Glutamatergic neuron (in vitro differentiated cells): ENCODE data around the gene AFF1. TPM values are rescaled to one million over a fixed set of nuclear protein-coding genes. Genes with fewer than 3 reads are reported as not detected.

Experiments used
- DNase-seq: peaks from one replicate; pipeline ENCODE4 v3.0.0; 2022
- H3K27ac Mint-ChIP-seq: one replicate; pipeline ENCODE4 v1.8.0; 2020; ENCODE audit warnings: mild to moderate bottlenecking, mixed read lengths, inconsistent platforms; ENCODE audit not compliant: unreplicated experiment
- H3K27me3 Mint-ChIP-seq: one replicate; pipeline ENCODE4 v1.8.0; 2020; ENCODE audit warnings: mild to moderate bottlenecking, moderate library complexity, mixed read lengths, inconsistent platforms; ENCODE audit not compliant: unreplicated experiment
- H3K36me3 Mint-ChIP-seq: one replicate; pipeline ENCODE4 v1.8.0; 2020; ENCODE audit warnings: mild to moderate bottlenecking, mixed read lengths, inconsistent platforms; ENCODE audit not compliant: unreplicated experiment
- H3K4me1 Mint-ChIP-seq: one replicate; pipeline ENCODE4 v1.8.0; 2020; ENCODE audit warnings: mild to moderate bottlenecking, low read depth, mixed read lengths, inconsistent platforms; ENCODE audit not compliant: unreplicated experiment
- H3K4me3 Mint-ChIP-seq: one replicate; pipeline ENCODE4 v1.8.0; 2020; ENCODE audit warnings: mild to moderate bottlenecking, mixed read lengths, inconsistent platforms; ENCODE audit not compliant: unreplicated experiment
- H3K9me3 Mint-ChIP-seq: one replicate; pipeline ENCODE4 v1.8.0; 2020; ENCODE audit warnings: mild to moderate bottlenecking, moderate library complexity, mixed read lengths, inconsistent platforms; ENCODE audit not compliant: unreplicated experiment
- total RNA-seq: library from RNA; stranded (reverse); fragmentation: NEBNext Ultra II Directional; extraction: Animal tissue kit (Norgen Biotek cat#: 25700); gene quantifications from one replicate; pipeline ENCODE4 v1.2.1, GENCODE V29; 2021; ENCODE audit not compliant: unreplicated experiment
- TF ChIP-seq, protein P1 (sequence below): fragments of 200-600 bp; sonication (generic); IDR thresholded peaks from one replicate; pipeline ENCODE4 v1.5.0; 2021; ENCODE audit not compliant: partially characterized antibody, unreplicated experiment

Gene AFF1
- total RNA-seq, 1 donor from 2014 or later, result 42.5 TPM

DNA sequence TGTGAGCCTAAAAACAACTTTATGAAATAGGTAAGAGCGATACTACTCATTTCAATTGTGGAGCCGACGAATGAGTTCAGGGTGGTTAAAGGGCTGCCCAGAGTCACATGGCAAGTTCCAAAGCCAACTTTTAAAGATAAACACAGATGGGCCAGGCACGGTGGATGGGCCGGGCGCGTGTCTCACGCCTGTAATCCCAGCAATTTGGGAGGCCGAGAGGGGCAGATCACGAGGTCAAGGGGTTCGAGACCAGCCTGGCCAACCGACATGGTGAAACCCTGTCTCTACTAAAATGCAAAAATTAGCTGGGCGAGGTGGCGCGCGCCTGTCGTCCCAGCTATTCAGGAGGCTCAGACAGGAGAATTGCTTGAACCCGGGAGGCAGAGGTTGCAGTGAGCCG is 41.7 kb upstream of the AFF1 start:
- Mint-ChIP-seq H3K27ac (no peak overlapping the region), H3K4me1 (no peaks in the 10 kb centered on the region), H3K4me3 (peak overlapping the region; percentile 91), H3K27me3 (no peaks in the 10 kb centered on the region), H3K36me3 (no peaks in the 10 kb centered on the region), H3K9me3 (no peaks in the 10 kb centered on the region)
- no peak for DNase-seq
- TF ChIP-seq, protein P1, sequence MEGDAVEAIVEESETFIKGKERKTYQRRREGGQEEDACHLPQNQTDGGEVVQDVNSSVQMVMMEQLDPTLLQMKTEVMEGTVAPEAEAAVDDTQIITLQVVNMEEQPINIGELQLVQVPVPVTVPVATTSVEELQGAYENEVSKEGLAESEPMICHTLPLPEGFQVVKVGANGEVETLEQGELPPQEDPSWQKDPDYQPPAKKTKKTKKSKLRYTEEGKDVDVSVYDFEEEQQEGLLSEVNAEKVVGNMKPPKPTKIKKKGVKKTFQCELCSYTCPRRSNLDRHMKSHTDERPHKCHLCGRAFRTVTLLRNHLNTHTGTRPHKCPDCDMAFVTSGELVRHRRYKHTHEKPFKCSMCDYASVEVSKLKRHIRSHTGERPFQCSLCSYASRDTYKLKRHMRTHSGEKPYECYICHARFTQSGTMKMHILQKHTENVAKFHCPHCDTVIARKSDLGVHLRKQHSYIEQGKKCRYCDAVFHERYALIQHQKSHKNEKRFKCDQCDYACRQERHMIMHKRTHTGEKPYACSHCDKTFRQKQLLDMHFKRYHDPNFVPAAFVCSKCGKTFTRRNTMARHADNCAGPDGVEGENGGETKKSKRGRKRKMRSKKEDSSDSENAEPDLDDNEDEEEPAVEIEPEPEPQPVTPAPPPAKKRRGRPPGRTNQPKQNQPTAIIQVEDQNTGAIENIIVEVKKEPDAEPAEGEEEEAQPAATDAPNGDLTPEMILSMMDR, result no peak

GRCh38 chr4:86894455-86894854 is 40.4 kb upstream of the AFF1 start:
- TF ChIP-seq, protein P1, result no peak
- H3K27ac Mint-ChIP-seq, result no peak overlapping the region

DNA sequence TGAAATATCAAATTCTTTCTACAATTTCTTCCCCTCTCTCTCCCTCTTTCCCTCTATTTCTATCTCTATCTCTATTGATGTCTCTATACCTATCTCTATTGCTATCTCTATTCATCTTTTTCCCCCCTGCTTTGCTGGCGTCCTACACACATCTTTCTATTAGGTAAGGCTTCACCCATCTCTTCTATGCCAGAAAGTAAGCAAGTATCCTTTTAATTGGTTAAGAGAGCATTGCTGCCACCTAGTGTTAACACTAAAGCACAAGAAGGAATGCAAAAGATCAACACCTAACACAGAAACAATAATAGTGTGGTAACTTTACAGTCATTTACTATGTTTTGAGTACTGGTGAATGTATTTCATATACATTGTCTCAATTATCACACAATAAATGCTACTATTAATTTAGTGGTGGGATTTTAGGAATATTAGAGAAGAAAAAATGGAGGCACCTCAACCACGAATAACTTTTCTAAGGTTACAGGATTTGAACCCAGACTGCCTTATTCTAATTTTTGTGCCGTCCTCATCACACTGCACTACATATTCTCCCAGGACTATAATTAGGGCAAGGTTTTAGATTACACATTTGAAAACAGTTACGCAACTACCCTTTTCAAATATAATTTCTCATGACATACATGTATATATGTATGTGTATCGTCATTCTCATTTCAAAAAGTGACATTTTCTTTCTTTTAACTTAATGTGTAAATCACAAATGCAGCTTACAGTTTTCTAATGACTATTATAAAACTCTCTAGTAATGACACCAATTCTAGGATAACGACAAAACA is 38.9 kb upstream of the AFF1 start:
- no peaks in the 10 kb centered on the region for H3K9me3 Mint-ChIP-seq
- TF ChIP-seq, protein P1, result peak; percentile 67
- H3K4me1 Mint-ChIP-seq, result no peaks in the 10 kb centered on the region
- no peak overlapping the region for H3K4me3 Mint-ChIP-seq
- peaks cover 1% of the 10 kb centered on the region for H3K27me3 Mint-ChIP-seq
- no peak overlapping the region for H3K27ac Mint-ChIP-seq
- DNase-seq, result no peak
- no peaks in the 10 kb centered on the region for H3K36me3 Mint-ChIP-seq

More at GRCh38 chr4:86894455-86894854, 40.4 kb upstream of the AFF1 start:
- H3K27me3 Mint-ChIP-seq, result peaks cover 1% of the 10 kb centered on the region
- no peak for DNase-seq
- H3K4me1 Mint-ChIP-seq, result no peaks in the 10 kb centered on the region
- no peaks in the 10 kb centered on the region for H3K36me3 Mint-ChIP-seq
- H3K9me3 Mint-ChIP-seq, result no peaks in the 10 kb centered on the region
- no peak overlapping the region for H3K4me3 Mint-ChIP-seq

- no peaks in the 10 kb centered on the region for H3K36me3 Mint-ChIP-seq
- H3K9me3 Mint-ChIP-seq, result no peaks in the 10 kb centered on the region
- H3K27me3 Mint-ChIP-seq, result peaks cover 1% of the 10 kb centered on the region
These were observed 38.2 kb upstream of the AFF1 start for GRCh38 chr4:86896596-86896995.

GRCh38 chr4:86898562-86898961 is 36.2 kb upstream of the AFF1 start:
- H3K4me3 Mint-ChIP-seq, result no peak overlapping the region
- H3K27ac Mint-ChIP-seq, result no peak overlapping the region
- peaks cover 2% of the 10 kb centered on the region for H3K9me3 Mint-ChIP-seq
- TF ChIP-seq, protein P1, result no peak
- H3K36me3 Mint-ChIP-seq, result no peaks in the 10 kb centered on the region
- H3K4me1 Mint-ChIP-seq, result no peaks in the 10 kb centered on the region
- peaks cover 1% of the 10 kb centered on the region for H3K27me3 Mint-ChIP-seq
- no peak for DNase-seq

More at GRCh38 chr4:86896596-86896995, 38.2 kb upstream of the AFF1 start:
- Mint-ChIP-seq H3K4me3 (no peak overlapping the region), H3K27ac (no peak overlapping the region), H3K4me1 (no peaks in the 10 kb centered on the region)
- no peak for DNase-seq
- TF ChIP-seq, protein P1, result no peak
